Heart right ventricle (tissue), 16 donors: ENCODE data around the gene NUDT22. TPM values are rescaled to one million over a fixed set of nuclear protein-coding genes. Genes with fewer than 3 reads are reported as not detected.
A peak's percentile ranks its signal among the peaks of the same experiment; 100 is the strongest.

Experiments
- ATAC-seq, 8 donors: fragments of 200-7000 bp; cut with Tn5 transposase; one replicate each; pipeline ENCODE4 v1.9.1; 2020; ENCODE audit warnings: mild to moderate bottlenecking in 8 of 8, moderate library complexity in 8 of 8, moderate number of reproducible peaks in 1 of 8
- DNase-seq, 2 donors: peaks; one replicate each; pipeline ENCODE4 v3.0.0-alpha.2; 2020
- H3K27ac ChIP-seq, 10 donors: fragments of 200-600 bp; sonication (generic) in 2 of 10; one replicate each; pipeline versions ENCODE4 v1.5.0 to v1.8.0; 2020 to 2022; ENCODE audit warnings: mild to moderate bottlenecking in 3 of 10
- H3K27me3 ChIP-seq, 7 donors: fragments of 200-600 bp; one replicate each; pipeline ENCODE4 v1.8.0; 2021 to 2022; ENCODE audit warnings: mild to moderate bottlenecking in 2 of 7
- H3K36me3 ChIP-seq, 9 donors: fragments of 200-600 bp; sonication (generic) in 1 of 9; one replicate each; pipeline versions ENCODE4 v1.5.0 to v1.8.0; 2020 to 2022; ENCODE audit warnings: mild to moderate bottlenecking in 2 of 9
- H3K4me1 ChIP-seq, 9 donors: fragments of 200-600 bp; sonication (generic) in 1 of 9; one replicate each; pipeline versions ENCODE4 v1.5.0 to v1.8.0; 2020 to 2022; ENCODE audit warnings: mild to moderate bottlenecking in 4 of 9
- H3K4me3 ChIP-seq, 10 donors: fragments of 200-600 bp; sonication (generic) in 2 of 10; one replicate each; pipeline versions ENCODE4 v1.5.0 to v1.8.0; 2020 to 2022; ENCODE audit warnings: mild to moderate bottlenecking in 7 of 10, moderate library complexity in 2 of 10
- H3K9me3 ChIP-seq, 11 donors: fragments of 200-600 bp in 10 of 11; sonication (generic) in 2 of 11; one replicate each; pipeline versions ENCODE4 v1.5.0 to v1.8.0; 2013 to 2022; ENCODE audit warnings: mild to moderate bottlenecking in 2 of 11, control low read depth in 1 of 11, moderate library complexity in 1 of 11
- CTCF ChIP-seq, 9 donors: fragments of 200-600 bp; sonication (generic) in 2 of 9; IDR thresholded peaks; one replicate each; pipeline versions ENCODE4 v1.5.0 to v1.8.0; 2021 to 2022; ENCODE audit warnings: antibody characterized with exemption in 9 of 9, mild to moderate bottlenecking in 5 of 9, moderate library complexity in 1 of 9
- WGBS, 2 donors: extraction: QIAGEN DNeasy Blood & Tissue Kit; methylation state at CpG; one replicate each; pipeline ENCODE4 v1.1.7; 2013; ENCODE audit warnings: inconsistent platforms in 1 of 2; 5-methylcytosine and 5-hydroxymethylcytosine counted together
- intact Hi-C, 10 donors: fragments of 100-400 bp; cut with DNase I; formaldehyde crosslinking; loops; one replicate each; pipeline versions ENCODE4 v1.11.1 to v1.14.2; 2022
- polyA plus RNA-seq, 2 donors: library from polyadenylated mRNA; stranded (reverse); fragments of 200-250 nt; gene quantifications; one replicate each; pipeline ENCODE4 v1.2.3, GENCODE V29; 2013
- total RNA-seq, 10 donors: library from RNA; stranded (reverse); fragmentation: NEBNext Ultra II Directional in 3 of 10; extraction: Animal tissue kit (Norgen Biotek cat#: 25700) in 3 of 10; gene quantifications; one replicate each; pipeline versions ENCODE4 v1.2.1 to v1.2.4, GENCODE V29; 2021 to 2023
- donor health status: Arrhythmogenic right ventricular cardiomyopathy.
- donor health status: ischemic (EF 13 %, LVEDD 7.1; RV severe dilation, severe dysfunction).
- donor health status: healthy with polysubstance abuse.
- donor health status: DM: no; HTN: yes; CAD: no.
- donor health status: DM: no; HTN: no; CAD: no.
- donor health status: ischemic (EF 25% LVEDD 6.9; RV normal size, moderate dysfunction).
- donor health status: ischemic (EF 25% LVEDD 5.7; RV mildly dilated, moderate dysfunction).
- donor health status: healthy.
- donor health status: DM: yes; HTN: yes; CAD: no.
- donor health status: Ischemic cardiomyopathy.
- donor health status: ischemic (EF 35%, LVEDD 5.7; RV mildly dilated, moderate dysfunction).
- donor health status: nonischemic (EF 11% LVEDD 7.7; RV severe dilation, severe dysfunction).
- donor health status: DM: yes; HTN: yes; CAD: no.
- donor health status: PGD.
- donor health status: ischemic (EF 29% LVEDD 5.4; RV normal size, mild dysfunction).
- donor health status: nonischemic (EF 23%, LVEDD 6.1; RV moderate dilation, normal function).

The NUDT22 gene
- total and polyA plus RNA-seq, 12 donors: 57.3 to 95.2 (median 72.6) TPM

DNA sequence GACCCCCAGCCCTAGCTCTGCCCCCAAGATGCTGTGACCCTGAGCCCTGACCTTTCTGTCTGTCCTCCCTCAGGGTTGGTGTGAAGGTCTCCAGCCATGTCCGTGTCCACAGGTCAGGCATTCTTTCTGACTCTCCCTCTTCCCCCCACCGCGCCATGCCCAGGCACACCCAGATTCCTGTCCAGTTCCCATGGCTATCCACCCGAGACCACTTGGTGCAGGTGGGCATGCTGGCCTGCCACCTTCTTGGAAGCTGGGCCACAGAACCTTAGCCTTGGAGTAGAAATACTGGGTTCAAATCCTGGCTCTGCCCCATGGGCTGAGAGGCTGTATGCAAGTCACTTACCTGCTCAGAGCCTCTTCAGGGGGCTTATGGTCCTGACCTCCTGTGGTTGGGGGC is 23.0 kb downstream of the NUDT22 start:
- no peak overlapping the region for H3K4me3 ChIP-seq
- no peak overlapping the region for H3K27ac ChIP-seq
- H3K4me1 ChIP-seq: peaks cover 9 to 62% (median 53%) of the 10 kb centered on the region in 9 donors
- ATAC-seq: no peak
- DNase-seq: peak in 1 of 2 donors; percentile 11
- 93 to 100% methylated on average over 4 of the region's 4 CpGs for WGBS, 2 donors
- intact Hi-C loops: loop anchor here in 1 of 10 donors (5.0 kb wide), 1 partner anchor 53 kb away; the partner anchor contains the start of gene CATSPERZ
- H3K27me3 ChIP-seq: no peaks in the 10 kb centered on the region
- TF ChIP-seq CTCF (IDR thresholded peaks at IDR 0.05): no peak
- no peaks in the 10 kb centered on the region for H3K9me3 ChIP-seq
- H3K36me3 ChIP-seq: peaks cover 0 to 8% (median 0%) of the 10 kb centered on the region in 9 donors

- peaks cover 9 to 62% (median 54%) of the 10 kb centered on the region in 9 donors for H3K4me1 ChIP-seq
Measured at GRCh38 chr11:64249563-64250414, 23.7 kb downstream of the NUDT22 start.

DNA sequence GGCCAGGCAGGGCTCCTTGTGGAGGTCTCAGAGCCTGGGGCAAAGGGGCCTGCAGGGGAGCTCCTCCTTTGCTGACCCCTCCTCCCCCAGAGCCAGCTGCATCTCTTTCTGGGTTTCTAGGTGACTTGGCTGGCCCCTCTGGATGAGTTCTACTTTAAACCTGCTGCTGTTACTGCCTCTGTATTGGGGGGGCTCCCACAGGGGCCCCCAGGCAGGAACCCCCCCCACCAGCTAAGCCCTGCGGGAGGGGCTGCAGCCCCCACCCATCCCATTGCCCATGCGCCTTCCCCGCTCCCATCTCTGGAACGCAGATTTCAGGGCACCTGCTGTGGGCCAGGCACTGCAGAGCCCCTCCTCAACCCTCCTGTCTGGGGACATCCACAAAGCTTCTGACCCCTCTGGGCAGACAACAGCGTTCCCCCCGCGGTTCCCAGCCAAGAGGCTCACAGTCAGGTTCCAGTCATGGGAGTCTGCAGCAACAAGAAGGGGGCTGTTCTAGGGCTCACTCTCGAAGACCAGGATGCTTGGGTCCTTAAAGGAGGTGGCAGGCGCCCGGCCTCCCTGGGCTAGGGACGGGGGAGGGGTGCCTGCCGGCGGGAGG is 24.4 kb downstream of the NUDT22 start:
- WGBS, 2 donors: 22 to 25% methylated on average over 13 of the region's 13 CpGs
- H3K36me3 ChIP-seq: peaks cover 0 to 14% (median 2%) of the 10 kb centered on the region in 9 donors
- intact Hi-C loops: loop anchor here in 3 of 10 donors (1.0 to 5.0 kb wide), 4 partner anchors 16 to 52 kb away; partner anchors contain the start of gene CATSPERZ (in 1 of the 3)
- no peak for DNase-seq
- no peaks in the 10 kb centered on the region for H3K27me3 ChIP-seq
- H3K4me1 ChIP-seq: peaks cover 9 to 55% (median 46%) of the 10 kb centered on the region in 9 donors
- H3K27ac ChIP-seq: peak overlapping the region in 6 of 10 donors; percentile 11 to 85 (median 66)
- ATAC-seq: no peak
- H3K9me3 ChIP-seq: no peaks in the 10 kb centered on the region
- TF ChIP-seq CTCF (IDR thresholded peaks at IDR 0.05): no peak
- H3K4me3 ChIP-seq: peak overlapping the region in 9 of 10 donors; percentile 72 to 93 (median 84)

More at GRCh38 chr11:64249563-64250414, 23.7 kb downstream of the NUDT22 start:
- no peaks in the 10 kb centered on the region for H3K9me3 ChIP-seq
- H3K36me3 ChIP-seq: peaks cover 0 to 9% (median 0%) of the 10 kb centered on the region in 9 donors
- ATAC-seq: no peak
- H3K27ac ChIP-seq: no peak overlapping the region
- intact Hi-C loops: loop anchor here in 3 of 10 donors (2.0 to 5.0 kb wide), 3 partner anchors 17 to 53 kb away; partner anchors contain the start of gene CATSPERZ (in 2 of the 3)
- no peaks in the 10 kb centered on the region for H3K27me3 ChIP-seq
- TF ChIP-seq CTCF (IDR thresholded peaks at IDR 0.05): no peak
- no peak overlapping the region for H3K4me3 ChIP-seq
- 90 to 92% methylated on average over 8 of the region's 8 CpGs for WGBS, 2 donors
- DNase-seq: no peak
